Measurements from ENCODE around the gene NUDT1. TPM values are rescaled to one million over a fixed set of nuclear protein-coding genes. Genes with fewer than 3 reads are reported as not detected.

Gene NUDT1
- total RNA-seq, 1 experiment from 2014 or later: 100 TPM

DNA sequence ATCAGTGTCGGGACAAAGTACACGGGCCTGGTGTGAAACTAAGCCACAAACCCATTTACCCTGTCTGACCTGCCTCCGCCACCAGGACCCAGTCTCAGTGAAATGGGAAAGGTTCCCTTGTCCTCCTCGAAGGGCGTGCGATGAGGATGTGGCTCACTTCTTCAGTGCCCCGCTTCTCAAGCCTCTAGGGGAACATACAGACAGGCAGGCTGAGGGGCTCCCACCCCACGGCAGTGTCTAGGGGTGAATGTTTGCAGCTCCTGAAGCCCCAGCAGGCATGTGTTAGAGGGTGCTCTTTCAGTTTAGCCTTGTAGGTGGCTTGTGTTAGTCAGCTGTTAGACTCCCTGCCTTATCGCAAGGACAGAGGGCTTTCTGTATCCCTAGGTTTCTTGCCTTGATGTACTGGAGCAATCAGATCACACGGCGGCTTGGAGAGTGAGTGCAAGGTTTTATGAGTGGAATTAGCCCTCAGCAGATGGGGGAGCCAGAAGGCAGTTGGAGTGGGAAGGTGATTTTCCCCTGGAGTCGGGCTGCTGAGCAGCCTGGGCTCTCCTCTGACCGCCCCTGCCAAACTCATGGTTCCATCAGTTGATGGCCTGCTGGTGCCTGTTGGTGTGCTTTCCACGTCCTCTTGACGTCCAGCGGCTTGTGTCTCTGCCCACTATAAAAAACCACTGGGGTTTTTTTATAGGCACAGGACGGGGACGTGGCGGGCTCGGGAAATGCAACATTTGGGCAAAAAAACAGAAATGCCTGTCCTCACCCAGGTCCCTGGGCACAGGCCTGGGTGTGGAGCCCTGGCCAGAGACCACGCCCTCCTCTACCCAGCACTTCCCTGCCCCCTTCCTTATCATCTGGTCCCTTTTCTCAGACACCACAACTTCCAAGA lies 759 bp downstream of the NUDT1 start (continued):
- TF ChIP-seq, protein P1, sequence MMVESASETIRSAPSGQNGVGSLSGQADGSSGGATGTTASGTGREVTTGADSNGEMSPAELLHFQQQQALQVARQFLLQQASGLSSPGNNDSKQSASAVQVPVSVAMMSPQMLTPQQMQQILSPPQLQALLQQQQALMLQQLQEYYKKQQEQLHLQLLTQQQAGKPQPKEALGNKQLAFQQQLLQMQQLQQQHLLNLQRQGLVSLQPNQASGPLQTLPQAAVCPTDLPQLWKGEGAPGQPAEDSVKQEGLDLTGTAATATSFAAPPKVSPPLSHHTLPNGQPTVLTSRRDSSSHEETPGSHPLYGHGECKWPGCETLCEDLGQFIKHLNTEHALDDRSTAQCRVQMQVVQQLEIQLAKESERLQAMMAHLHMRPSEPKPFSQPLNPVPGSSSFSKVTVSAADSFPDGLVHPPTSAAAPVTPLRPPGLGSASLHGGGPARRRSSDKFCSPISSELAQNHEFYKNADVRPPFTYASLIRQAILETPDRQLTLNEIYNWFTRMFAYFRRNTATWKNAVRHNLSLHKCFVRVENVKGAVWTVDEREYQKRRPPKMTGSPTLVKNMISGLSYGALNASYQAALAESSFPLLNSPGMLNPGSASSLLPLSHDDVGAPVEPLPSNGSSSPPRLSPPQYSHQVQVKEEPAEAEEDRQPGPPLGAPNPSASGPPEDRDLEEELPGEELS (CRISPR knock-in tag; IDR thresholded peaks at IDR 0.05): no peak
- no peak for TF ChIP-seq CBFB (CRISPR knock-in tag; IDR thresholded peaks at IDR 0.05; ENCODE audit: low read depth)
- TF ChIP-seq OVOL2 (CRISPR knock-in tag; IDR thresholded peaks at IDR 0.05; ENCODE audit: borderline replicate concordance): no peak
- TF ChIP-seq NR1H2 (CRISPR knock-in tag; IDR thresholded peaks at IDR 0.05): no peak
- TF ChIP-seq ZBTB21 (CRISPR knock-in tag; IDR thresholded peaks at IDR 0.05; ENCODE audit: borderline replicate concordance): no peak
- TF ChIP-seq, protein P2, sequence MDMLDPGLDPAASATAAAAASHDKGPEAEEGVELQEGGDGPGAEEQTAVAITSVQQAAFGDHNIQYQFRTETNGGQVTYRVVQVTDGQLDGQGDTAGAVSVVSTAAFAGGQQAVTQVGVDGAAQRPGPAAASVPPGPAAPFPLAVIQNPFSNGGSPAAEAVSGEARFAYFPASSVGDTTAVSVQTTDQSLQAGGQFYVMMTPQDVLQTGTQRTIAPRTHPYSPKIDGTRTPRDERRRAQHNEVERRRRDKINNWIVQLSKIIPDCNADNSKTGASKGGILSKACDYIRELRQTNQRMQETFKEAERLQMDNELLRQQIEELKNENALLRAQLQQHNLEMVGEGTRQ (CRISPR knock-in tag; IDR thresholded peaks at IDR 0.05): no peak
- TF ChIP-seq, protein P3, sequence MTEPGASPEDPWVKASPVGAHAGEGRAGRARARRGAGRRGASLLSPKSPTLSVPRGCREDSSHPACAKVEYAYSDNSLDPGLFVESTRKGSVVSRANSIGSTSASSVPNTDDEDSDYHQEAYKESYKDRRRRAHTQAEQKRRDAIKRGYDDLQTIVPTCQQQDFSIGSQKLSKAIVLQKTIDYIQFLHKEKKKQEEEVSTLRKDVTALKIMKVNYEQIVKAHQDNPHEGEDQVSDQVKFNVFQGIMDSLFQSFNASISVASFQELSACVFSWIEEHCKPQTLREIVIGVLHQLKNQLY (CRISPR knock-in tag; IDR thresholded peaks at IDR 0.05): no peak
- no peak for TF ChIP-seq RELA (CRISPR knock-in tag; IDR thresholded peaks at IDR 0.05; ENCODE audit: borderline replicate concordance)
- TF ChIP-seq, protein P4, sequence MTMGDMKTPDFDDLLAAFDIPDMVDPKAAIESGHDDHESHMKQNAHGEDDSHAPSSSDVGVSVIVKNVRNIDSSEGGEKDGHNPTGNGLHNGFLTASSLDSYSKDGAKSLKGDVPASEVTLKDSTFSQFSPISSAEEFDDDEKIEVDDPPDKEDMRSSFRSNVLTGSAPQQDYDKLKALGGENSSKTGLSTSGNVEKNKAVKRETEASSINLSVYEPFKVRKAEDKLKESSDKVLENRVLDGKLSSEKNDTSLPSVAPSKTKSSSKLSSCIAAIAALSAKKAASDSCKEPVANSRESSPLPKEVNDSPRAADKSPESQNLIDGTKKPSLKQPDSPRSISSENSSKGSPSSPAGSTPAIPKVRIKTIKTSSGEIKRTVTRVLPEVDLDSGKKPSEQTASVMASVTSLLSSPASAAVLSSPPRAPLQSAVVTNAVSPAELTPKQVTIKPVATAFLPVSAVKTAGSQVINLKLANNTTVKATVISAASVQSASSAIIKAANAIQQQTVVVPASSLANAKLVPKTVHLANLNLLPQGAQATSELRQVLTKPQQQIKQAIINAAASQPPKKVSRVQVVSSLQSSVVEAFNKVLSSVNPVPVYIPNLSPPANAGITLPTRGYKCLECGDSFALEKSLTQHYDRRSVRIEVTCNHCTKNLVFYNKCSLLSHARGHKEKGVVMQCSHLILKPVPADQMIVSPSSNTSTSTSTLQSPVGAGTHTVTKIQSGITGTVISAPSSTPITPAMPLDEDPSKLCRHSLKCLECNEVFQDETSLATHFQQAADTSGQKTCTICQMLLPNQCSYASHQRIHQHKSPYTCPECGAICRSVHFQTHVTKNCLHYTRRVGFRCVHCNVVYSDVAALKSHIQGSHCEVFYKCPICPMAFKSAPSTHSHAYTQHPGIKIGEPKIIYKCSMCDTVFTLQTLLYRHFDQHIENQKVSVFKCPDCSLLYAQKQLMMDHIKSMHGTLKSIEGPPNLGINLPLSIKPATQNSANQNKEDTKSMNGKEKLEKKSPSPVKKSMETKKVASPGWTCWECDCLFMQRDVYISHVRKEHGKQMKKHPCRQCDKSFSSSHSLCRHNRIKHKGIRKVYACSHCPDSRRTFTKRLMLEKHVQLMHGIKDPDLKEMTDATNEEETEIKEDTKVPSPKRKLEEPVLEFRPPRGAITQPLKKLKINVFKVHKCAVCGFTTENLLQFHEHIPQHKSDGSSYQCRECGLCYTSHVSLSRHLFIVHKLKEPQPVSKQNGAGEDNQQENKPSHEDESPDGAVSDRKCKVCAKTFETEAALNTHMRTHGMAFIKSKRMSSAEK (CRISPR knock-in tag; IDR thresholded peaks at IDR 0.05; ENCODE audit: borderline replicate concordance): no peak

DNA sequence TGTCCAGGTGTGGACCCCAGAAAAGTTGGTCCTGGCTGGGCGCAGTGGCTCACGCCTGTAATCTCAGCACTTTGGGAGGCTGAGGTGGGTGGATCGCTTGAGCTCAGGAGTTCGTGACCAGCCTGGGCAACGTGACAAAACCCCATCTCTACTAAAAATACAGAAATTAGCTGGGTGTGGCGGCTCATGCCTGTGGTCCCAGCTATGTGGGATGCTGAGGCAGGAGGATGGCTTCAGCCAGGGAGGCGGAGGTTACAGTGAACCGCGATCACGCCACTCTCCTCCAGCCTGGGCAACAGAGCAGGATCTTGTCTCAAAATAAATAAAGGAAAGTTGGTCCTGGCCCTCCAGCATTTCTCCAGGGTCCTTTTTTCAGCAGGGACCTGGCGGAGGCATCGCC lies 1.4 kb downstream of the NUDT1 start:
- peaks cover 18% of the 10 kb centered on the region for H3K36me3 Mint-ChIP-seq
- ATAC-seq (no peak), DNase-seq (ENCODE audit: low spot score) (no peak)
- H3K9me3 Mint-ChIP-seq: no peaks in the 10 kb centered on the region
- POLR2A ChIA-PET: no interaction called here
- no peaks in the 10 kb centered on the region for H3K27me3 Mint-ChIP-seq (ENCODE audit: low read depth)
- peaks cover 13% of the 10 kb centered on the region for H3K4me1 Mint-ChIP-seq
- peak overlapping the region; percentile 87 for H3K4me3 Mint-ChIP-seq
- CTCF ChIA-PET: no interaction called here
- H3K27ac Mint-ChIP-seq: no peak overlapping the region; the same call in 1 of the 2 replicates
- no peak for TF ChIP-seq JUN (CRISPR knock-in tag; IDR thresholded peaks at IDR 0.05)
- TF ChIP-seq, protein P5, sequence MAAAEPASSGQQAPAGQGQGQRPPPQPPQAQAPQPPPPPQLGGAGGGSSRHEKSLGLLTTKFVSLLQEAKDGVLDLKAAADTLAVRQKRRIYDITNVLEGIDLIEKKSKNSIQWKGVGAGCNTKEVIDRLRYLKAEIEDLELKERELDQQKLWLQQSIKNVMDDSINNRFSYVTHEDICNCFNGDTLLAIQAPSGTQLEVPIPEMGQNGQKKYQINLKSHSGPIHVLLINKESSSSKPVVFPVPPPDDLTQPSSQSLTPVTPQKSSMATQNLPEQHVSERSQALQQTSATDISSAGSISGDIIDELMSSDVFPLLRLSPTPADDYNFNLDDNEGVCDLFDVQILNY (CRISPR knock-in tag; IDR thresholded peaks at IDR 0.05): no peak
- TF ChIP-seq, protein P6, sequence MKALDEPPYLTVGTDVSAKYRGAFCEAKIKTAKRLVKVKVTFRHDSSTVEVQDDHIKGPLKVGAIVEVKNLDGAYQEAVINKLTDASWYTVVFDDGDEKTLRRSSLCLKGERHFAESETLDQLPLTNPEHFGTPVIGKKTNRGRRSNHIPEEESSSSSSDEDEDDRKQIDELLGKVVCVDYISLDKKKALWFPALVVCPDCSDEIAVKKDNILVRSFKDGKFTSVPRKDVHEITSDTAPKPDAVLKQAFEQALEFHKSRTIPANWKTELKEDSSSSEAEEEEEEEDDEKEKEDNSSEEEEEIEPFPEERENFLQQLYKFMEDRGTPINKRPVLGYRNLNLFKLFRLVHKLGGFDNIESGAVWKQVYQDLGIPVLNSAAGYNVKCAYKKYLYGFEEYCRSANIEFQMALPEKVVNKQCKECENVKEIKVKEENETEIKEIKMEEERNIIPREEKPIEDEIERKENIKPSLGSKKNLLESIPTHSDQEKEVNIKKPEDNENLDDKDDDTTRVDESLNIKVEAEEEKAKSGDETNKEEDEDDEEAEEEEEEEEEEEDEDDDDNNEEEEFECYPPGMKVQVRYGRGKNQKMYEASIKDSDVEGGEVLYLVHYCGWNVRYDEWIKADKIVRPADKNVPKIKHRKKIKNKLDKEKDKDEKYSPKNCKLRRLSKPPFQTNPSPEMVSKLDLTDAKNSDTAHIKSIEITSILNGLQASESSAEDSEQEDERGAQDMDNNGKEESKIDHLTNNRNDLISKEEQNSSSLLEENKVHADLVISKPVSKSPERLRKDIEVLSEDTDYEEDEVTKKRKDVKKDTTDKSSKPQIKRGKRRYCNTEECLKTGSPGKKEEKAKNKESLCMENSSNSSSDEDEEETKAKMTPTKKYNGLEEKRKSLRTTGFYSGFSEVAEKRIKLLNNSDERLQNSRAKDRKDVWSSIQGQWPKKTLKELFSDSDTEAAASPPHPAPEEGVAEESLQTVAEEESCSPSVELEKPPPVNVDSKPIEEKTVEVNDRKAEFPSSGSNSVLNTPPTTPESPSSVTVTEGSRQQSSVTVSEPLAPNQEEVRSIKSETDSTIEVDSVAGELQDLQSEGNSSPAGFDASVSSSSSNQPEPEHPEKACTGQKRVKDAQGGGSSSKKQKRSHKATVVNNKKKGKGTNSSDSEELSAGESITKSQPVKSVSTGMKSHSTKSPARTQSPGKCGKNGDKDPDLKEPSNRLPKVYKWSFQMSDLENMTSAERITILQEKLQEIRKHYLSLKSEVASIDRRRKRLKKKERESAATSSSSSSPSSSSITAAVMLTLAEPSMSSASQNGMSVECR (CRISPR knock-in tag; IDR thresholded peaks at IDR 0.05; ENCODE audit: borderline replicate concordance): no peak
- TF ChIP-seq ZBTB21 (CRISPR knock-in tag; IDR thresholded peaks at IDR 0.05; ENCODE audit: borderline replicate concordance): no peak
- no peak for TF ChIP-seq NR2C2 (CRISPR knock-in tag; IDR thresholded peaks at IDR 0.05)
- no peak for TF ChIP-seq TP53 (CRISPR knock-in tag; IDR thresholded peaks at IDR 0.05)
- no peak for TF ChIP-seq ZNF423 (CRISPR knock-in tag; IDR thresholded peaks at IDR 0.05)
- no peak for TF ChIP-seq NR3C1 (CRISPR knock-in tag; conservative IDR thresholded peaks at IDR 0.05; ENCODE audit: low read depth)
- TF ChIP-seq ZNF263 (CRISPR knock-in tag; IDR thresholded peaks at IDR 0.05; ENCODE audit: low read depth): no peak
- TF ChIP-seq FOXJ3 (CRISPR knock-in tag; IDR thresholded peaks at IDR 0.05; ENCODE audit: borderline replicate concordance): no peak
- TF ChIP-seq OVOL2 (CRISPR knock-in tag; IDR thresholded peaks at IDR 0.05; ENCODE audit: borderline replicate concordance): no peak
- TF ChIP-seq, protein P2 (CRISPR knock-in tag; IDR thresholded peaks at IDR 0.05): no peak
